Occipital lobe (tissue), 3 donors: Measurements from ENCODE around the gene SIGLEC10. TPM values are rescaled to one million over a fixed set of nuclear protein-coding genes. Genes with fewer than 3 reads are reported as not detected.

Source experiments
- DNase-seq: peaks from one replicate; lab custom pipeline; 2025; lab: John Stamatoyannopoulos, UW
- small RNA-seq: library from RNA; depleted of rRNA; stranded (forward); fragments of <200 nt; gene quantifications from one replicate; pipeline ENCODE3, GENCODE V24; 2014
- total RNA-seq: library from RNA; depleted of rRNA; stranded (reverse); fragments of >200 nt; gene quantifications from one replicate; pipeline ENCODE4 v1.2.3, GENCODE V29; 2014

The SIGLEC10 gene
- total RNA-seq, 1 donor from 2014 or later: 1.6 TPM

DNA sequence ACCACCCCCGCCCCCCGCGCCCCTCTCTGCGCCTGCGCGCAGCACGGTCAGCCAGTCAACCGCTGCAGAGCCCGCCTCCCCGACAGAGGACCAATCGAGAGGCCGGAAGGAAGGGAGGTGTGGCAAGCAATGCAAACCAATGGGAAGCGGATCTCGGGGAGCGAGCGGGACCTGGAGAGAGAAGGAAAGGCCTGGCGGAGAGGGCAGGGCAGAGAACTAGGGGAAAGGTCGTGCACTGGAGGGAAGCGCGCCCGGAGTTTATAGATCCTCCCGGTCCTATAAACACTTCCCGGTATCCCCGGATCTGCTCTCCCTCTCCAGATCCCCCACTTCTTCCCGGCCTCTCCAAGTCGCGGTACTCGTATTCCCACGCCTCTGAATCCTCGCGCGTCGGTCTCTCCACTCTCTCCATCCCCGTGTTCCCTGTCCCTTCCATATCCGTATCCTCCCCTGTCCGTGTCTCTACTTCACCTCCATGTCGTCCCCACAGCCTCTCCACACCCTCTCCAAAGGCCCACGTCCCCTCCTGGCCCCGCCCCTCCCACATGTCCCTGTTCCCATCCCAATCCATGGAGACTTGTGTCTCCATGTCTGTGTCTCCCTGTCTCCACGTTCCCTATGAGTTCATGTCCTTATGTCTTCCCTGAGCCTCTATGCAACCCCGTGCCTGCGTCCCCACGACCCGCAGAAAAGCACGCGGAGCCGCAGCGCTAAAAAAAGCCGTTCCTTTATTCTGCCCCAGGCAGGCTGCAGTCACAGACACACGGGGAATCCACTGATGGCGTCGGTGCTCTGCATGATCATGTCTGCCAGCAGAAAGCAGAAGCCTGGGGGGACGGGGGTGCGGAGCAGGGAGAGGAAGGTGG is 50.8 kb downstream of the SIGLEC10 start:
- peak; percentile 98 for DNase-seq

GRCh38 chr19:51365965-51366388 is 51.5 kb downstream of the SIGLEC10 start, which contains the start of gene ETFB:
Gene ETFB, minus strand, starts transcription at chr19:51366388. Its CDS starts 62 bp downstream, at chr19:51366326.
- no peak for DNase-seq

GRCh38 chr19:51365211-51365964 is 52.1 kb downstream of the SIGLEC10 start:
- no peak for DNase-seq

- no peak for DNase-seq
These were observed 53.0 kb downstream of the SIGLEC10 start for GRCh38 chr19:51364200-51365106.

DNA sequence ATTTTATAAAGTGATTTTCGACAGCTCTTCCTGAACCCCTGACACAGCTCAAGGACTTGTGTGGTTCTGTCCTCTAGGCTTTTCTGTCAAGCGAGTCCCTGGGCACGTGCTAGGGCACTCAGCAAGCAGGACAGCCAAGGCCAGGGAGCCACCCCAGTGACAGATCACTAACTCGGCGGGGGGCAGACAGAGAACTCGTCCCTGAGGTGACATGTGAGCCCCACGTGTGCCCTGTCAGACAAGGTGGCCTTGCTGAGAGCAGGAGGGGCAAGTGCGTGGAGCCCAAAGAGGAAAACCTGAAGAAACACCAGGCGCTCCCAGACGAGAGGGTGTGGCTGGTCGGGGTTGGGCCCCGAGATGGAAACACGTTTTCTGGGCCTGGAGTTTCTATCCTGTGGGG is 56.2 kb downstream of the SIGLEC10 start:
- no peak for DNase-seq

Small RNA genes lying within 50 kb of the gene (small RNA-seq; reads per million reads assigned to genes)
- gene AC020914.5: not detected

Other genes starting within 250 kb of the SIGLEC10 start
- gene CD33, start 192.6 kb downstream of the SIGLEC10 start, total RNA-seq: 0.16 TPM
- not detected for gene SIGLECL1, start 166.6 kb downstream of the SIGLEC10 start, total RNA-seq
- gene IGLON5, start 106.0 kb downstream of the SIGLEC10 start, total RNA-seq: 3.0 TPM
- 0.62 TPM for gene VSIG10L, start 75.5 kb downstream of the SIGLEC10 start, total RNA-seq
- gene ETFB, start 51.3 kb downstream of the SIGLEC10 start, total RNA-seq: 49.8 TPM
- gene CLDND2, start 48.6 kb downstream of the SIGLEC10 start, total RNA-seq: not detected
- not detected for gene NKG7, start 45.0 kb downstream of the SIGLEC10 start, total RNA-seq
- not detected for gene LIM2, start 29.7 kb downstream of the SIGLEC10 start, total RNA-seq
- gene C19orf84, start 27.1 kb downstream of the SIGLEC10 start, total RNA-seq: not detected
- gene SIGLEC8, start 40.8 kb upstream of the SIGLEC10 start, total RNA-seq: 2.0 TPM
- gene CEACAM18, start 60.9 kb upstream of the SIGLEC10 start, total RNA-seq: not detected
- gene SIGLEC12, start 84.2 kb upstream of the SIGLEC10 start, total RNA-seq: not detected
- gene SIGLEC6, start 114.0 kb upstream of the SIGLEC10 start, total RNA-seq: not detected
- 8.7 TPM for gene ZNF175, start 153.6 kb upstream of the SIGLEC10 start, total RNA-seq
- not detected for gene SIGLEC5, start 212.8 kb upstream of the SIGLEC10 start, total RNA-seq
- 0.16 TPM for gene SIGLEC14, start 229.2 kb upstream of the SIGLEC10 start, total RNA-seq